Stimulated activated CD4-positive, alpha-beta T cell treated with anti-CD3 and anti-CD28 coated beads, Interleukin-12 subunit alpha, Interleukin-12 subunit beta, amount 100 ng/mL, for 24 hours (primary cell): Measurements from ENCODE around the gene RALA.
A peak's percentile ranks its signal among the peaks of the same experiment; 100 is the strongest.
"Not testable (repeated sequence)": the region's sequence is repeated elsewhere in the genome, so short reads cannot be mapped to it uniquely, and the experiment has no call there.

Experiments used
- DNase-seq, 2 experiments: peaks; one replicate each; pipeline ENCODE4 v3.0.0-alpha.2; 2020; ENCODE audit warnings: low read depth in 2 of 2

The RALA gene

DNA sequence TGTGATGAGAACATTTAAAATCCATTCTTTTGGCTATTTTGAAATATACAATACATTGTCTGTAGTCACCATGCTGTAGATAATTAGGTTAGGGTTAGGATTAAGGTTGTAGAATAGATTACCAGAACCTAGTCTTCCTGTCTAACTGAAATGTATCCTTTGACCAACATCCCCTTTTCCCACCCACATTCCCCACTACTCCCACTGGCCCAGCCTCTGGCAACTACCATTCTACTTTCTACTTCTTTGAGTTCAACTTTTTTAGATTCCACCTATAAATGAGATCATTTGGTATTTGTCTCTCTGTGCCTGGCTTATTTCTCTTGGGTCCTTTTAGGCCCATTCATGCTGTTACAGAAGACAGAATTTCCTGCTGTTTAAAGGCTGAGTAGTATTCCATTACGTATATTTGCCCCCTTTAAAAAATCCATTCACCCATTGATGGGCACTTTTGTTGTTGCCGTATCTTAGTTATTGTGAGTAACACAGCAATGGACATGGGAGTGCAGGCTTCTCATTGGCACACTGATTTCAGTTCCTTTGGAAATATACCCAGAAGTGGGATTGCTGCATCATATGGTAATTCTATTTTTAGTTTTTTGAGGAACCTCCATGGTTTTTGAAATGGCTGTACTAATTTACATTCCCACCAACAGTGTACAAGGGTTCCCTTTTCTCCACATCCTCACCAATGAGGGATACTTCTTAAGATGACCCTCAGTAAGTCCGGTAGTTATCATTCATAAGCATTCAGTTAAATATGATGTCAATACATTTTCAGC lies 104.0 kb downstream of the RALA start:
- no peak for DNase-seq

DNA sequence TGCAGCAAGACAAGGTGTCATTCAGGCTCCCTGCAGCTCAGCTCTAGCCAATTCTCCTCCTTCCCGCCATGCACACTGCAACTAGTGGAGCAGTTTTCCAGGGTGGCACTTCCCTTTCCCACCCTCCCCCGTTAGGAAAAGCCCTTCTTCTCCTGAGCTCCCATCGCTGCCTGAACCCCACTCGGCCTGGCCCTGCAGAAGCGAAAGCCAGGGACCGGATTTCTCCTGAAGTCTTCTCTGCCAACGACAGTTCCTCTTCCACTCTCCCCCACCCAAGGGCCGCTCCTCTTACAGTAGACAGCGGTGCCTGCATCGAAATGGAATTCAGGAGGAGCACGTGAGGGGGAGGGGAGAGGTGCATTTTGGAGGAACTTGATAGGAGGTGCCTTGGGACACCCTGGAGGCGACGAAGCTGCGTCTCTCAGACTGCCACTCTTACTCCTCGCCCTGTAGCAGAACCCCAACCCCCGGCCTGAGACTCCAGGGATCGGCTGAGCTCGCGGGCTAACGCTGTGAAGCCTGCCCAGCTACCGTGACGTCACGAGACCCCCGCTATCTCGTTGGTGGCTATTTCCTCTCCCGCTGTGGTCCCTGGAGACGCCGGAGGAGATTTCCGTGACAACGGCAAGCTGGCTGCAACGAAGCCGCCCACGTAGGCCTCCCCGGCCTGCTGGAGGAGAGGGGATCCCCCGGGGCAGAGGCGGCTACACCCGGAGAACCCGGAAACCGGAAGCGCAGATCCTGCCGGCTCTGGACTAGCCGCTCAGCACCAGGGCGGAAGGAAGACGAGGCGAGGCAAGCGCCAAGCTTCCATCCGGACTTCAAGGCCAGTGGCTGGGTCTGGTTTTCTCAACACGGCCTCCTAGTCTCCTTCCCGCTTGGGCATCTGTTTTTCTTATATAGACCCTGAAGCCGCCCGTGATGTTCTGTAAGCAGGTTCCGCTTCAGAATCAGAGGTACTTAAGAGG lies 109.7 kb downstream of the RALA start:
- DNase-seq: peak; percentile 98 to 99

DNA sequence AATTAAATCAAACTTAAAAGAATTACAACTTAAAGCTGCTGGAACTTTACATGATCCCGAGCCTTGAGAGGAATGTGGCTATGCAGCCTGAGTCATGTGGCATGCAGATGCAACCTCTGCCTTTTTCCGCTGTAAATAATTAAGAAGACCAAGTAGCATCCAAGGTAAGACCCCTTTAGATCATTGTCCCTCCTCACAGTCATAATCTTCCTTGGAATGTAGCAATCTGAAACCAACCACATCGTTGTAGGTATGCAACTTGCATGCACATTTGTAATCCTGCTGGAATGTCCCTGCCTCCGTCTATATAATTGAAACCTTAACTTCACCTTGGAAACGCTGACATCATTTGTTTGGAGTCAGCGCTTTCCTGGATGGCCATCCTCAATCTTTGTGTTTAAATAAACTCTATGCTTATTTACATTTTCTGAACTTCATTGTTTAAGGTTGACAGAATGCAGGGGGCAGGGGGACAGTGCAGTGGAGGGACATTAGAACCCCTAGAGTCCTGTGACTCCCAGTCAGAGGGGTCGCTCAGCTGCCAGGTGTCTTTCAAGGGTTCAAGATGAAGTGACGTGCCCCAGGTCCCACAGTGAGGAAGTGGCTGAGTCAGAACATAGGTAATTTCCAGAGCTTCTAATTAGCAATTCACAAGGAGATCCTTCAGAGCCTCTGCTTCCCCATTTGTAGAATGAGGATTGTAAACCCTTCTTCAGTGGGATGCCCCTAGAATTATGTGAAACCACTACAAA lies 110.7 kb downstream of the RALA start:
- DNase-seq: no peak

DNA sequence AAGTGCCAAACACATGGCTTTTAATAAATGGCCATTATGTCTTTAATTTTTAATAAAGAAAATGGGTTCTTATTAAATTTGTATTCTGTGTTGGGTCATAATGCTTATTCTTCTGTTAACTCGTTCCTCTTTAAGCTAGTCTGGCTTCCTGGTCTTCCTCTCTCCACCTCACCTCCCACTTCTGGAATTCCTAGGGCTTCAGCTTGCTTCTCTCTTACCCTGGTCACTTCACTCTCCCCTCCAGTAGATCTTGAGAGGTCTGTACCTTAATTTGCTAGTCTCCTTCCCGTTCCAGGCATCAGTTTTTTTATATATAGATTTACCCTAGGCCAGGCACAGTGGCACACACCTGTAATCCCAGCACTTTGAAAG lies 111.2 kb downstream of the RALA start:
- no peak for DNase-seq

DNA sequence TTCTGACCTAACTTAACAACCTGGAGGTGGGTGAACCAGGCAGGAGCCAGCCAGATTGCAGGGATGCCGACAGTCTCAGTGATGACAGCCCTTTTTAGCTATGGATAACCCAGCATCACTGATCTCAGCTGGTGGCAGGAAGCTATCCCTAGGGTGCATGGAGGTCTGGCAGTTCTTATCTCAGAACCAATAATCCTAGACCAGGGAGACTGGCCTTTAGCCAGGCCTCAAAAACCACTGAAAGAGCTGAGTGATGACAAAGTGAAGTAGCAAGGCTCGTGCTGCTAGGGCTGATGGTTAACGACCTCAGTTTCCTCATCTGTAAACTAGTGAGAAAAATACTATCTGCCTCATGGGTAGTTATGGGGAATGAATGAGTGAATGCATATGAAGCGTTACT lies 112.5 kb downstream of the RALA start:
- DNase-seq: no peak

DNA sequence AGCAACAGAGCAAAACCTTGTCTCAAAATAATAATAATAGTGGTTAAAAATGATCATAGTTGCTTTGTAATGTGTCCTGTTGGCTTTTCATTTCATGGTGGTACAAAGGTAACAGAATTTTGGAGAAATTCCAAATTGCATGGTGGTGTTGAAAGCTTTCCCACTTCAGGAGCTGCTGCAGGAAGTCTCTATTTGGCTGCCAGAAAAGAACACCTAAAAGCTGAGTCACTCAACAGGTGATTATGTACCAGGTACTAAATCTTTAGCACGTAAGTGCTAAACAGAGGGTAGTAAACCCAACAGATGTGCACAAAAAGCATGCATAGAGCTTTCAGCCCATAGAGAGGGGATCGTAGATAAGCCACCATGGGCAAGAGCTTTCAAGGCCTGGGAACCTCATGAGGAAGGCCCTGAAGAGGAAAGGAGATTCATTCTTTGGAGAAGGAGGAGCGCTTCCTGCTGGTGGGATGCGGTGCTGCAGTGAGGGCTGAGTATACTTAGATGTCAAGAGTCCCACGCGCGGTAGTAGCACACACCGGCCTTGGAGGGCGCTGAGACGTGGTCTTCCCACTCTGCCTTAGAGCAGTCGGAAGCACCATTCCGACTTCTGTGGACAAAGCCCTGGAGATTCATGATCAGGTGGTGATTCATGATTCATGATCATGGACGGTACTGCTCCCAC lies 118.7 kb downstream of the RALA start:
- DNase-seq: peak in 1 of 2 experiments; percentile 39

DNA sequence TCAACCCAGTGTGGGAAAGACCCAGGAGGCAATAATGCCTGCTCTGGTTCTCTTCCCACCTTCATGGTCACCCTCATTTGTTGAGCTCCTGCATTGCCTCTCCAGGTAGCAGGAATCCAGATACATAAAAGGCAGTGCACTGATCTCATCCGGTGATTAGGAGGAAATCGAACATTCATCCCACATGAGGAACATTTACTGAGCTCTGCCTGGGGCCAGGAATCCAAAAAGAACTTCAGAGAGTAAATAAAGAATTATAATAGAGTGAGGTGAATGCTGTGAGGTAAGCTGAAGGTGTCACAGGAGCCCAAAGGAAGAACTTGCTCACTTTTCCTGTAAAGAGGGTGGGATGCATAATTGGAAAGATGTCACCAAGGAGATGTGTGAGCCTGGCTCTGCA lies 121.2 kb downstream of the RALA start:
- no peak for DNase-seq

DNA sequence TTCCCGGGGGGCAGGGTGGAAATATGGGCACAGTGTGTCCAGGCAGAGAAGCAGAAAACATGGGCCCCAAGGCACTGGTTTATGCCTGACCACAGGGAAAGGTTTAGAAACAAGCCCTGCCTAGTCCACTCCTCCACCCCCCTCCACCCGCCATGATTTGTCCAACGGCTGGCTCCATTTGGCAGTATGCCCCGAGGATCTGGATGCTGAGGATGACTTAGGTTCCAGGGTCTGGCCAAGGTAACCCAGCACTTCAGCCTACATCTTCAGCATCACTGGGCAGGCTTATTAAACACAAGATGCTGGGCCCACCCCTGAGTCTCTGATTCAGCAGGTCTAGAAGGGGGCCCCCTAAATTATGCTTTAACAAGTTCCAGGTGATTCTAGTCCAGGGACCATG lies 121.9 kb downstream of the RALA start:
- no peak for DNase-seq

DNA sequence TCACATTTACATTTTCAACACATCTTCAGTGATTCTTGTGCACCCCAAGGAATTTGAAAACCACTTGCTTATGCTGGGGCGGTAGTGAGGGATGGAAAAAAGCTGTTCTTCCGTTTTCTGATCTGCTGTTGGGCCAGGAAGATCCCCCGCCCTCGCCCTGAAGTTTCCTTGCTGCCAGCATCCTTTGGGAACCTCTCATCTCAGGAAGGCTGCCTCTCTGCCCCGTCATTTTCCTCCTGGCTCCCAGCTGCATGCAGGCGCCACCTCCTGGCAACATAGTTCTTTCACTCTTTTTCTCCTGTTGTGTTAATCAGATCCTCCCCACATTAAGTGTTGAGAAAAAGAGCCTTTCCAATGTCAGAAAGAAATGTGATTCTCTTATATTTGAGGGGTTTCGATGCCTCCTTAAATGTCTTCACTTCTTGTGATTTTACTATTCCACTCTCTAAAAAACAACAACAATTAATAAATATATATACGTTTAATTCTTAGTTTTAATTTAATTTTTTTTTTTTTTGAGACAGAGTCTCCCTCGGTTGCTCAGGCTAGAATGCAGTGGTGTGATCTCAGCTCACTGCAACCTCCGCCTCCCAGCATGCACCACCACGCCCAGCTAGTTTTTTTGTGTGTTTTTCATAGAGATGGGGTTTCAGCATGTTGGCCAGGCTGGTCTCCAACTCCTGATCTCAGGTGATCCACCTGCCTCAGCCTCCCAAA lies 122.9 kb downstream of the RALA start:
- DNase-seq: peak; percentile 28 to 43

DNA sequence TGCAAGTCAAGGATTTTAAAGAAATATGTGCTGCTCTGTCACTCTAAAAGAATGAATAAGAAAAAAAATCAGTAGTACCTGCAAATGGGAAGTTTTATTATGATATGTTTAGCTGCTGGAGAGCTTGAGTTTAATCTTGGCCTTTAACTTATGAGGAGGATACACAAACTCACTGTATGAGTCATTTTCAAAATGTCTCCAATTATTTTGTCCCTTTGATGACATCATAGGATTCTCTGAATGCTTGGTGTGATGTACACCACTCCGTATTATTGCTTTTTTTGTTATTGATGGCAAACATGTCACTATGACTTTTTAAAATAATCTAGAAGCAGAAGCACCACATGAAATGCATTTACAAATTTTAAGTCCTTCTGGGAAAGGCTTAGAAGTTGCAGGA lies 125.8 kb downstream of the RALA start:
- DNase-seq: no peak

DNA sequence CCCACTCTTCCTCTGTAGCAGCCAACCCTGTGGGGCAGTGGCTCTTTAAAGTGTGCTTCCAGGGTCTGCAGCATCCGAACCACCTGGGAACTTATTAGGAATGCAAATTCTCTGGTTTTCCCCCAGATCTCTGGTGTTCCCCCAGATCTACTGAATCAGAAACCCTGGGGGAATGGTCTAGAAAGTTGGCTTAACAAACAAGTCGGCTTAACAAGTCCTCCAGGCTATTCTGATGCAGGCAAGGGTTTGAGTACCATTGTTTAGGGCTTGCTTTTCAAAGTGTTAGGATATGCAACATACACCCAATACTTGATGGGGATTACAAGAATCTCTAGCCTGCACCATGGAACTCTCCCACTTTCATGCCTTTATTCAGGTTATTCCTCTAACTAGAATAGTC lies 126.3 kb downstream of the RALA start:
- DNase-seq: no peak

DNA sequence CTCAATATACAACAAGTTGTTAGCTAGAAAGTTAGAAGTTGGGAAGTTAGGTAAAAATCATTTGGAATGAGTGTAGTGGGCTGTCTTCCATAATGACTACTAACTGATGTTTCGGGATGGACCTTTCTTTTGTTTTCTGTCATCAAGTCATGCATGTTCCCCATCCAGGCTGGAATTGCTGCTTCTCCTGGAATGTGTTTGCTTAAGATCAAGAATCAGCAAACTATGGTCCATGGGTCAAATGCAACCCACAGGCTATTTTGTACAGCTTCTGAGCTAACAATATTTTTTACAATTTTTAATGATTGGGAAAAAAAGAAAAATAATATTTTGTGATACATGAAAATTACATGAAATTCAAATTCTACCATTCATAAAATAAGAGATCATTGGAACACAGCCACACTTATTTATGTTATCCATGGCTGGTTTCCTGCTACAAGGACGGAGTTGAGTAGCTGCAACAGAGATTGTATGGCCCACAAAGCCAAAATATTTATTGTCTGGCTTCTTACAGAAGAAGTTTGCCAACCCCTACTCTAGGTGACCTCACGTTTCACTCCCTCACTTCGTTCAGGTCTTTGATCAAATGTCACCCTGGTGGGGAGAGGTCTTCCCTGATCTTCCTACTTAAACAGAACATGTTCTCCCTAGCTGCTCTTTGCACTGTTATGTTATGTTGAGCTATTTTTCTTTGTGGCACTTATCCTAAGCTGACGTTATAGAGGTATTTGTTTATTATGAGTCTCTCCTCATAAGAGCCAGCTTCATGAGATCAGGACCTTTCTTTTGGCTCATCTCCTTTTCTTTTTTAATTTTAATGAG lies 127.1 kb downstream of the RALA start:
- DNase-seq: no peak

DNA sequence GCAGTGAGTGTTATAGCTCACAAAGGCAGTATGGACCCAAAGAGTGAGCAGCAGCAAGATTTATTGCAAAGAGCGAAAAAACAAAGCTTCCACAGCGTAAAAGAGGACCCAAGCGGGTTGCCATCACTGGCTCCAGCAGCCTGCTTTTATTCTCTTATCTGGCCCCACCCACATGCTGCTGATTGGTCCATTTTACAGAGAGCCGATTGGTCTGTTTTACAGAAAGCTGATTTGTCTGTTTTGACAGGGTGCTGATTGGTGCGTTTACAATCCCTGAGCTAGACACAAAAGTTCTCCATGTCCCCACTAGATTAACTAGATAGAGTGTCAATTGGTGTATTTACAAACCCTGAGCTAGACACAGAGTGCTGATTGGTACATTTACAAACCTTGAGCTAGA lies 129.9 kb downstream of the RALA start:
- DNase-seq: not testable (repeated sequence)

DNA sequence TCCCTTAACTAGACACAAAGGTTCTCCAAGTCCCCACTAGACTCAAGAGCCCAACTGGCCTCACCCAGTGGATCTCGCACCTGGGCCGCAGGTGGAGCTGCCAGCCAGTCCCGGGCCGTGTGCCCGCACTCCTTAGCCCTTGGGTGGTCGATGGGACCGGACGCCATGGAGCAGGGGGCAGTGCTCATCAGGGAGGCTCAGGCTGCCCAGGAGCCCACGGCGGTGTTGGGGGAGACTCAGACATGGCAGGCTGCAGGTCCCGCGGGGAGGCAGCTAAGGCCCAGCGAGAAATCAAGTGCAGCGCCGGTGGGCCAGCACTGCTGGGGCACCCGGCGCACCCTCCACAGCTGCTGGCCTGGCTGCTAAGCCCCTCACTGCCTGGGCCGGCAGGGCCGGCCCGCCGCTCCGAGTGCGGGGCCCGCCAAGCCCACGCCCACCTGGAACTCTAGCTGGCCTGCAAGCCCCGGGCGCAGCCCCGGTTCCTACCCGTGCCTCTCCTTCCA lies 130.5 kb downstream of the RALA start:
- DNase-seq: no peak

DNA sequence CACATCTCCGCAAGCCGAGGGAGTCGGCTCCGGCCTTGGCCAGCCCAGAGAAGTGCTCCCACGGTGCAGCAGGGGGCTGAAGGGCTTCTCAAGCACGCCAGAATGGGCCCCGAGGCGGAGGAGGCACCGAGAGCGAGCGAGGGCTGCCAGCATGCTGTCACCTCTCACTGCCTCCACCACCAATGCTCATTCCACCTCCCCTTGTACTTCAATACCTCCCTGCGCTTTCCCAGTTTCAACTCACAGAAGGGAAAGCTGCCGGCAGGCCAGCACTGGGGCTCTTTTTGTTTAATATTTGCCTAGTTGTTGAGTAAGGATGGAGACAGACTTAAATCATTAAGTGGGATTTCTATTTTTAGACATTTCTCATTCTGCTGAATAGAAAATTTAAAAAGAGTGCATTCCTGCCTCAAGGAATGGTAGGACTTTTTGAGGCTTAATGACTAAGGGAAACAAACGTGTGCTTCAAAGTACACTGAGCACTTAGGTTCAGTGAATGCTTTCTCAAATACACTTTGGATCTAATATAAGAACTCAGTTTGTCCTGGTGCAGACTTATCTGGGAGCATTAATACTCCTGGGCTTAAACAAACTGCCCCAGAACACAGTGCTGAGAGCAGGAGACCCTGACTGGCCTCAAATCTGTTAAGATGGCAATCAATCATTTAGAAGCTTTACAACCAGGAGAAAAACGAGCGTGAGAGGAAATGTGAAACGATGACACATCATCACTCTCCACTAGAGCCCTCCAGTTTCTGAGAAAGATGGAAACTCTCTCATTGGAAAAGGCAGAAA lies 131.2 kb downstream of the RALA start:
- no peak for DNase-seq

DNA sequence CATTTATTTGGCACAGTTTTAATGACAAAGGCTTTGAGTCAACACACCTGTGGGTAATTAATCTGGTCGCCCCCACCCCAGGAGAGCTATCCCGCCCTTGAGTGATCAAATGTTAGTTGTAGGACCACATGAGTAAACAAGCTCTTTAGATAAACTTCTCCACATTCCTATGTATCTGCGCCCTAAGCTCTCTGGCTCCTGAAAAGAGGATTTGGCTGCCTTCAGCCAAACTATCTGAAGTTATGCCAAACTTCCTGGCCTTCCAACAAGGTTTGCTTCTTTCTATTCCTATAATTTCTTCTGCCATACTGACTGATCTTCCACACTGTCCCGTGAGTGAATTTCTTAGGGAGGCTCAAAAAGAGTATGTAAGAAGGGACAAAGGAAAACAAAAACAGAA lies 134.2 kb downstream of the RALA start:
- DNase-seq: no peak
